ENCODE measurements around the gene ZSWIM4. TPM values are rescaled to one million over a fixed set of nuclear protein-coding genes. Genes with fewer than 3 reads are reported as not detected.

Gene ZSWIM4
- total RNA-seq, 2 experiments from 2014 or later: 5.0 to 10.8 TPM

- no peak for DNase-seq (ENCODE audit: low spot score)
- no peak for TF ChIP-seq EZH2phosphoT487 (IDR thresholded peaks at IDR 0.05; ENCODE audit: borderline replicate concordance, low read depth, low read length)
- no peak for TF ChIP-seq CTCF (conservative IDR thresholded peaks at IDR 0.05; ENCODE audit: low read length)
- Histone ChIP-seq H3K9me3 (ENCODE audit: low read length) (no peaks in the 10 kb centered on the region), H2AFZ (ENCODE audit: low read length) (no peak overlapping the region), H3K36me3 (ENCODE audit: insufficient read depth, low read length) (no peaks in the 10 kb centered on the region), H3K27ac (ENCODE audit: low read depth, low read length, poor library complexity, severe bottlenecking) (peak overlapping the region; percentile 57), H3K4me2 (ENCODE audit: low read length) (peak overlapping the region; percentile 76), H4K20me1 (ENCODE audit: insufficient read depth, low read length) (no peaks in the 10 kb centered on the region), H3K79me2 (ENCODE audit: insufficient read depth, low read depth, low read length) (no peaks in the 10 kb centered on the region), H3K4me3 (ENCODE audit: low read depth, low read length, poor library complexity, severe bottlenecking) (no peak overlapping the region), H3K4me1 (ENCODE audit: insufficient read depth, low read length, poor library complexity, severe bottlenecking) (peaks cover 26% of the 10 kb centered on the region), H3K9me2 (ENCODE audit: insufficient read depth, low read length) (no peaks in the 10 kb centered on the region)
- ChIA-PET CTCF (ENCODE audit: unreplicated experiment) (no interaction called here), POLR2A (interaction anchor here (0.5 kb wide), 1 partner anchor 893 kb away, joined by 4 read pairs; no protein-coding TSS in a partner anchor)
- intact Hi-C loops (cut with micrococcal nuclease; ENCODE audit: unreplicated experiment): no loop called here
- no TSS peak for BruUV-seq (replicated peaks)
Observed at GRCh38 chr19:13821292-13821691, 26.0 kb downstream of the ZSWIM4 start.

- Histone ChIP-seq H2AFZ (ENCODE audit: low read length) (no peak overlapping the region), H3K4me3 (ENCODE audit: low read depth, low read length, poor library complexity, severe bottlenecking) (no peak overlapping the region), H3K27ac (ENCODE audit: low read depth, low read length, poor library complexity, severe bottlenecking) (no peak overlapping the region), H3K4me2 (ENCODE audit: low read length) (no peak overlapping the region), H3K9me2 (ENCODE audit: insufficient read depth, low read length) (no peaks in the 10 kb centered on the region), H3K36me3 (ENCODE audit: insufficient read depth, low read length) (no peaks in the 10 kb centered on the region), H3K79me2 (ENCODE audit: insufficient read depth, low read depth, low read length) (no peaks in the 10 kb centered on the region), H3K9me3 (ENCODE audit: low read length) (no peaks in the 10 kb centered on the region), H3K4me1 (ENCODE audit: insufficient read depth, low read length, poor library complexity, severe bottlenecking) (peaks cover 26% of the 10 kb centered on the region), H4K20me1 (ENCODE audit: insufficient read depth, low read length) (no peaks in the 10 kb centered on the region)
- POLR2A ChIA-PET: no interaction called here
- intact Hi-C loops (cut with micrococcal nuclease; ENCODE audit: unreplicated experiment): no loop called here
- no TSS peak for BruUV-seq (replicated peaks)
- CTCF ChIA-PET (ENCODE audit: unreplicated experiment): no interaction called here
- DNase-seq (ENCODE audit: low spot score): no peak
- TF ChIP-seq EZH2phosphoT487 (IDR thresholded peaks at IDR 0.05; ENCODE audit: borderline replicate concordance, low read depth, low read length) (no peak), CTCF (conservative IDR thresholded peaks at IDR 0.05; ENCODE audit: low read length) (no peak)
Observed at GRCh38 chr19:13823256-13823655, 28.0 kb downstream of the ZSWIM4 start.

GRCh38 chr19:13823901-13824300 is 28.7 kb downstream of the ZSWIM4 start:
- H3K9me3 ChIP-seq (ENCODE audit: low read length): no peaks in the 10 kb centered on the region
- no peak overlapping the region for H3K27ac ChIP-seq (ENCODE audit: low read depth, low read length, poor library complexity, severe bottlenecking)
- H3K36me3 ChIP-seq (ENCODE audit: insufficient read depth, low read length): no peaks in the 10 kb centered on the region
- H3K9me2 ChIP-seq (ENCODE audit: insufficient read depth, low read length): no peaks in the 10 kb centered on the region
- CTCF ChIA-PET (ENCODE audit: unreplicated experiment): no interaction called here
- intact Hi-C loops (cut with micrococcal nuclease; ENCODE audit: unreplicated experiment): no loop called here
- TF ChIP-seq EZH2phosphoT487 (IDR thresholded peaks at IDR 0.05; ENCODE audit: borderline replicate concordance, low read depth, low read length) (no peak), CTCF (conservative IDR thresholded peaks at IDR 0.05; ENCODE audit: low read length) (no peak)
- POLR2A ChIA-PET: no interaction called here
- peaks cover 26% of the 10 kb centered on the region for H3K4me1 ChIP-seq (ENCODE audit: insufficient read depth, low read length, poor library complexity, severe bottlenecking)
- no peaks in the 10 kb centered on the region for H4K20me1 ChIP-seq (ENCODE audit: insufficient read depth, low read length)
- no peak overlapping the region for H3K4me3 ChIP-seq (ENCODE audit: low read depth, low read length, poor library complexity, severe bottlenecking)
- DNase-seq (ENCODE audit: low spot score): no peak
- H3K4me2 ChIP-seq (ENCODE audit: low read length): no peak overlapping the region
- H2AFZ ChIP-seq (ENCODE audit: low read length): no peak overlapping the region
- no TSS peak for BruUV-seq (replicated peaks)
- no peaks in the 10 kb centered on the region for H3K79me2 ChIP-seq (ENCODE audit: insufficient read depth, low read depth, low read length)
